T-cell (primary cell): Measurements from ENCODE around the gene ASCC1. TPM values are rescaled to one million over a fixed set of nuclear protein-coding genes. Genes with fewer than 3 reads are reported as not detected.

Experiments used
- ATAC-seq, 4 experiments: fragments of 200-7000 bp in 3 of 4; fragments of 150-1000 bp in 1 of 4; cut with Tn5 transposase; replicated peaks in 1 of 4; 1 replicate in 3 of 4; 2 replicates in 1 of 4; pipeline ENCODE4 v1.10.0; 2021; ENCODE audit warnings: moderate library complexity in 3 of 4, mild to moderate bottlenecking in 2 of 4, moderate number of reproducible peaks in 1 of 4
- CTCF ChIA-PET, 2 donors: fragments of 300-600 bp; sonication (Branson Sonifier 250); formaldehyde crosslinking; loops; one replicate each; lab custom pipeline; 2022; ENCODE audit warnings: antibody characterized with exemption in 2 of 2; lab: Charles Lee
- POLR2A ChIA-PET, 2 donors: fragments of 300-600 bp; sonication (Branson Sonifier 250); formaldehyde crosslinking; loops; one replicate each; lab custom pipeline; 2022; ENCODE audit warnings: antibody characterized with exemption in 2 of 2; lab: Charles Lee
- DNase-seq, 35 experiments: peaks; one replicate each; pipeline versions ENCODE4 v3.0.0 to v3.0.0-alpha.2; 2013 to 2023
- H3K27ac ChIP-seq: one replicate; pipeline ENCODE4 v1.5.1; 2013; ENCODE audit warnings: low read length
- H3K27me3 ChIP-seq, 2 experiments: replicated peaks in 1 of 2; 1 replicate in 1 of 2; 2 replicates in 1 of 2; pipeline versions ENCODE4 v1.6.1 to v1.7.0; 2013; ENCODE audit warnings: low read length in 1 of 2, mixed read lengths in 1 of 2; ENCODE audit not compliant: control insufficient read depth in 2 of 2, insufficient read depth in 2 of 2; ENCODE audit errors: extremely low read depth in 1 of 2
- H3K36me3 ChIP-seq, 2 donors: 1 replicate in 1 of 2; 2 replicates in 1 of 2; pipeline versions ENCODE4 v1.6.1 to v1.7.0; 2013; ENCODE audit warnings: low read length in 1 of 2; ENCODE audit not compliant: control insufficient read depth in 2 of 2, insufficient read depth in 1 of 2; ENCODE audit errors: extremely low read depth in 1 of 2
- H3K4me1 ChIP-seq, 2 experiments: 1 replicate in 1 of 2; 2 replicates in 1 of 2; pipeline versions ENCODE4 v1.6.1 to v1.7.0; 2013; ENCODE audit warnings: low read length in 2 of 2, mixed read lengths in 1 of 2; ENCODE audit not compliant: insufficient read depth in 2 of 2, control insufficient read depth in 1 of 2; ENCODE audit errors: extremely low read depth in 1 of 2
- H3K4me3 ChIP-seq, 2 donors: 1 replicate in 1 of 2; 2 replicates in 1 of 2; pipeline versions ENCODE4 v1.5.1 to v1.7.0; 2013; ENCODE audit warnings: mild to moderate bottlenecking in 2 of 2, low read length in 1 of 2, moderate library complexity in 1 of 2; ENCODE audit not compliant: control insufficient read depth in 1 of 2; ENCODE audit errors: extremely low read depth in 1 of 2
- H3K9me3 ChIP-seq: 2 replicates; pipeline ENCODE4 v1.7.0; 2013
- H3K27ac Mint-ChIP-seq, 2 donors: one replicate each; pipeline ENCODE4 v1.8.0; 2020 to 2021; ENCODE audit warnings: mild to moderate bottlenecking in 2 of 2, mixed read lengths in 2 of 2
- H3K27me3 Mint-ChIP-seq, 2 donors: one replicate each; pipeline ENCODE4 v1.8.0; 2021 to 2022; ENCODE audit warnings: mixed read lengths in 2 of 2
- H3K36me3 Mint-ChIP-seq: one replicate; pipeline ENCODE4 v1.8.0; 2021; ENCODE audit warnings: mixed read lengths
- H3K4me1 Mint-ChIP-seq, 3 donors: one replicate each; pipeline ENCODE4 v1.8.0; 2020 to 2022; ENCODE audit warnings: mixed read lengths in 3 of 3, mild to moderate bottlenecking in 1 of 3
- H3K4me3 Mint-ChIP-seq, 3 donors: one replicate each; pipeline ENCODE4 v1.8.0; 2020 to 2022; ENCODE audit warnings: mild to moderate bottlenecking in 3 of 3, mixed read lengths in 3 of 3, moderate library complexity in 3 of 3
- H3K9me3 Mint-ChIP-seq, 3 donors: one replicate each; pipeline ENCODE4 v1.8.0; 2020 to 2022; ENCODE audit warnings: mixed read lengths in 3 of 3
- WGBS: methylation state at CpG from one replicate; pipeline ENCODE4 v1.1.5; 2013; ENCODE audit warnings: missing lambda C conversion rate; ENCODE audit not compliant: insufficient coverage; 5-methylcytosine and 5-hydroxymethylcytosine counted together
- total RNA-seq, 35 experiments: library from RNA in 6 of 35; stranded (reverse) in 6 of 35; fragments of 120-200 nt in 1 of 35; gene quantifications; one replicate each; pipeline versions ENCODE4 v1.2.1 to v1.2.4 and lab custom pipeline; 2013 to 2026

ASCC1 gene
- total RNA-seq, 5 donors from 2014 or later (not counting 1 experiment from before 2014, with no cell fraction given) = 15.7 to 24.1 (median 21.7) TPM

- Mint-ChIP-seq H3K4me3 (no peak overlapping the region), H3K4me1 (peaks cover 28 to 35% (median 29%) of the 10 kb centered on the region in 3 donors), H3K27ac (peak overlapping the region in 1 of 2 donors; percentile 25), H3K9me3 (no peaks in the 10 kb centered on the region), H3K36me3 (peaks cover 40% of the 10 kb centered on the region), H3K27me3 (no peaks in the 10 kb centered on the region)
- WGBS = no CpG with 5 or more reads among the region's 2 CpGs
- ATAC-seq (no peak), DNase-seq (no peak)
- Histone ChIP-seq H3K4me3 (no peak overlapping the region), H3K36me3 (peaks cover 3 to 6% of the 10 kb centered on the region in 2 donors), H3K4me1 (peaks cover 6 to 10% of the 10 kb centered on the region in 2 experiments), H3K27me3 (no peaks in the 10 kb centered on the region), H3K9me3 (no peaks in the 10 kb centered on the region), H3K27ac (no peak overlapping the region)
- POLR2A ChIA-PET = interaction anchor here in 1 of 2 donors (0.5 kb wide), 1 partner anchor 120 kb away, joined by 8 read pairs; no protein-coding TSS in a partner anchor
- CTCF ChIA-PET = interaction anchor here in 1 of 2 donors (0.9 kb wide), 1 partner anchor 128 kb away, joined by 3 read pairs; no protein-coding TSS in a partner anchor
These were observed 121.5 kb downstream of the ASCC1 start for GRCh38 chr10:72094574-72094973.

GRCh38 chr10:72093450-72093849, 122.6 kb downstream of the ASCC1 start:
- no peaks in the 10 kb centered on the region for H3K27me3 Mint-ChIP-seq
- Histone ChIP-seq H3K27ac (no peak overlapping the region), H3K9me3 (no peaks in the 10 kb centered on the region), H3K4me1 (peaks cover 16 to 21% of the 10 kb centered on the region in 2 experiments), H3K27me3 (no peaks in the 10 kb centered on the region), H3K4me3 (no peak overlapping the region), H3K36me3 (peaks cover 3 to 6% of the 10 kb centered on the region in 2 donors)
- CTCF ChIA-PET = interaction anchor here in 1 of 2 donors (0.7 to 0.9 kb wide), 3 partner anchors 15 to 129 kb away, joined by 3 read pairs; no protein-coding TSS in a partner anchor
- no peaks in the 10 kb centered on the region for H3K9me3 Mint-ChIP-seq
- peaks cover 31% of the 10 kb centered on the region for H3K36me3 Mint-ChIP-seq
- ATAC-seq (no peak), DNase-seq (no peak)
- POLR2A ChIA-PET = interaction anchor here in 1 of 2 donors (0.6 kb wide), 1 partner anchor 121 kb away, joined by 3 read pairs; no protein-coding TSS in a partner anchor
- no peak overlapping the region for H3K27ac Mint-ChIP-seq
- no peak overlapping the region for H3K4me3 Mint-ChIP-seq
- peaks cover 38 to 40% (median 39%) of the 10 kb centered on the region in 3 donors for H3K4me1 Mint-ChIP-seq
- no CpG with 5 or more reads among the region's 4 CpGs for WGBS

- peaks cover 0 to 6% of the 10 kb centered on the region in 2 donors for H3K36me3 ChIP-seq
These were observed 123.1 kb downstream of the ASCC1 start for GRCh38 chr10:72092987-72093386.

GRCh38 chr10:72092171-72092924, 123.7 kb downstream of the ASCC1 start:
- 100% methylated on average over 5 of the region's 8 CpGs for WGBS
- H3K36me3 Mint-ChIP-seq = peaks cover 26% of the 10 kb centered on the region
- no peak overlapping the region for H3K4me3 Mint-ChIP-seq
- ChIA-PET CTCF (interaction anchor here in 1 of 2 donors (1.7 kb wide), 1 partner anchor 44 kb away, joined by 3 read pairs; no protein-coding TSS in a partner anchor), POLR2A (interaction anchor here in 1 of 2 donors (0.5 to 0.6 kb wide), 3 partner anchors 41 to 1050 kb away, joined by 3 to 7 read pairs (median 3); no protein-coding TSS in a partner anchor)
- Histone ChIP-seq H3K36me3 (peaks cover 0 to 6% of the 10 kb centered on the region in 2 donors), H3K4me3 (no peak overlapping the region), H3K9me3 (no peaks in the 10 kb centered on the region), H3K27ac (no peak overlapping the region), H3K27me3 (no peaks in the 10 kb centered on the region), H3K4me1 (peaks cover 16 to 21% of the 10 kb centered on the region in 2 experiments)
- no peak overlapping the region for H3K27ac Mint-ChIP-seq
- no peaks in the 10 kb centered on the region for H3K27me3 Mint-ChIP-seq
- DNase-seq = no peak
- H3K4me1 Mint-ChIP-seq = peaks cover 39 to 43% (median 40%) of the 10 kb centered on the region in 3 donors
- ATAC-seq = no peak
- no peaks in the 10 kb centered on the region for H3K9me3 Mint-ChIP-seq

More at GRCh38 chr10:72092987-72093386, 123.1 kb downstream of the ASCC1 start:
- WGBS = 100% methylated on average over 2 of the region's 2 CpGs
- Histone ChIP-seq H3K27me3 (no peaks in the 10 kb centered on the region), H3K4me3 (no peak overlapping the region), H3K27ac (no peak overlapping the region), H3K4me1 (peaks cover 16 to 21% of the 10 kb centered on the region in 2 experiments), H3K9me3 (no peaks in the 10 kb centered on the region)
- no peak overlapping the region for H3K27ac Mint-ChIP-seq
- no peak overlapping the region for H3K4me3 Mint-ChIP-seq
- H3K36me3 Mint-ChIP-seq = peaks cover 31% of the 10 kb centered on the region
- DNase-seq (no peak), ATAC-seq (no peak)
- ChIA-PET CTCF (interaction anchor here in 1 of 2 donors (0.8 kb wide), 1 partner anchor 16 kb away, joined by 3 read pairs; no protein-coding TSS in a partner anchor), POLR2A (interaction anchor here in 1 of 2 donors (0.5 to 0.6 kb wide), 2 partner anchors 40 to 1050 kb away, joined by 3 to 7 read pairs; no protein-coding TSS in a partner anchor)
- H3K9me3 Mint-ChIP-seq = no peaks in the 10 kb centered on the region
- H3K27me3 Mint-ChIP-seq = no peaks in the 10 kb centered on the region
- H3K4me1 Mint-ChIP-seq = peaks cover 39 to 43% (median 40%) of the 10 kb centered on the region in 3 donors

- ATAC-seq (no peak), DNase-seq (no peak)
- Mint-ChIP-seq H3K9me3 (no peaks in the 10 kb centered on the region), H3K27me3 (no peaks in the 10 kb centered on the region), H3K4me1 (peaks cover 40 to 46% (median 44%) of the 10 kb centered on the region in 3 donors), H3K4me3 (peak overlapping the region in 2 of 3 donors; percentile 69 to 96), H3K36me3 (peaks cover 25% of the 10 kb centered on the region), H3K27ac (peak overlapping the region; percentile 99 to 100)
- ChIA-PET CTCF (interaction anchor here (0.6 to 1.2 kb wide), 5 partner anchors 23 to 247 kb away, joined by 3 to 5 read pairs (median 3); partner anchors contain the start of gene ANAPC16 (in 1 of the 2)), POLR2A (interaction anchor here (0.6 to 2.8 kb wide), 4 partner anchors 17 to 1331 kb away, joined by 4 to 10 read pairs (median 4); no protein-coding TSS in a partner anchor)
- no CpG with 5 or more reads among the region's 3 CpGs for WGBS
- Histone ChIP-seq H3K27ac (peak overlapping the region; percentile 97), H3K9me3 (no peaks in the 10 kb centered on the region), H3K4me3 (no peak overlapping the region), H3K36me3 (peaks cover 0 to 13% of the 10 kb centered on the region in 2 donors), H3K4me1 (peaks cover 24 to 38% of the 10 kb centered on the region in 2 experiments), H3K27me3 (no peaks in the 10 kb centered on the region)
These were observed 125.8 kb downstream of the ASCC1 start for GRCh38 chr10:72090326-72090725.

- H3K9me3 Mint-ChIP-seq = no peaks in the 10 kb centered on the region
- no peaks in the 10 kb centered on the region for H3K27me3 Mint-ChIP-seq
- no CpG with 5 or more reads among the region's 6 CpGs for WGBS
- peaks cover 31% of the 10 kb centered on the region for H3K36me3 Mint-ChIP-seq
- peak overlapping the region; percentile 99 to 100 for H3K27ac Mint-ChIP-seq
- Histone ChIP-seq H3K36me3 (peaks cover 0 to 19% of the 10 kb centered on the region in 2 donors), H3K27me3 (no peaks in the 10 kb centered on the region), H3K4me1 (peaks cover 29 to 45% of the 10 kb centered on the region in 2 experiments), H3K9me3 (no peaks in the 10 kb centered on the region), H3K4me3 (no peak overlapping the region), H3K27ac (peak overlapping the region; percentile 97)
- no peak for ATAC-seq
- CTCF ChIA-PET = interaction anchor here in 1 of 2 donors (0.9 to 1.8 kb wide), 5 partner anchors 23 to 248 kb away, joined by 3 to 5 read pairs (median 3); partner anchors contain the start of gene ANAPC16
- peak overlapping the region; percentile 66 to 96 (median 69) for H3K4me3 Mint-ChIP-seq
- peak in 5 of 35 experiments; percentile 11 to 55 (median 26) for DNase-seq
- peaks cover 43 to 51% (median 48%) of the 10 kb centered on the region in 3 donors for H3K4me1 Mint-ChIP-seq
- POLR2A ChIA-PET = interaction anchor here (0.6 to 2.8 kb wide), 5 partner anchors 10 to 208 kb away, joined by 3 to 10 read pairs (median 4); no protein-coding TSS in a partner anchor
These were observed 126.5 kb downstream of the ASCC1 start for GRCh38 chr10:72089618-72090017.
